ENCODE measurements around the gene RADIL.

Gene RADIL

GRCh38 chr7:4825081-4825480 is 58.4 kb downstream of the RADIL start:
- no peak overlapping the region for H3K27ac ChIP-seq
- TF ChIP-seq, protein P1, sequence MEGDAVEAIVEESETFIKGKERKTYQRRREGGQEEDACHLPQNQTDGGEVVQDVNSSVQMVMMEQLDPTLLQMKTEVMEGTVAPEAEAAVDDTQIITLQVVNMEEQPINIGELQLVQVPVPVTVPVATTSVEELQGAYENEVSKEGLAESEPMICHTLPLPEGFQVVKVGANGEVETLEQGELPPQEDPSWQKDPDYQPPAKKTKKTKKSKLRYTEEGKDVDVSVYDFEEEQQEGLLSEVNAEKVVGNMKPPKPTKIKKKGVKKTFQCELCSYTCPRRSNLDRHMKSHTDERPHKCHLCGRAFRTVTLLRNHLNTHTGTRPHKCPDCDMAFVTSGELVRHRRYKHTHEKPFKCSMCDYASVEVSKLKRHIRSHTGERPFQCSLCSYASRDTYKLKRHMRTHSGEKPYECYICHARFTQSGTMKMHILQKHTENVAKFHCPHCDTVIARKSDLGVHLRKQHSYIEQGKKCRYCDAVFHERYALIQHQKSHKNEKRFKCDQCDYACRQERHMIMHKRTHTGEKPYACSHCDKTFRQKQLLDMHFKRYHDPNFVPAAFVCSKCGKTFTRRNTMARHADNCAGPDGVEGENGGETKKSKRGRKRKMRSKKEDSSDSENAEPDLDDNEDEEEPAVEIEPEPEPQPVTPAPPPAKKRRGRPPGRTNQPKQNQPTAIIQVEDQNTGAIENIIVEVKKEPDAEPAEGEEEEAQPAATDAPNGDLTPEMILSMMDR (IDR thresholded peaks at IDR 0.05): no peak
- no peak for TF ChIP-seq ZFX (IDR thresholded peaks at IDR 0.05; ENCODE audit: borderline replicate concordance)

DNA sequence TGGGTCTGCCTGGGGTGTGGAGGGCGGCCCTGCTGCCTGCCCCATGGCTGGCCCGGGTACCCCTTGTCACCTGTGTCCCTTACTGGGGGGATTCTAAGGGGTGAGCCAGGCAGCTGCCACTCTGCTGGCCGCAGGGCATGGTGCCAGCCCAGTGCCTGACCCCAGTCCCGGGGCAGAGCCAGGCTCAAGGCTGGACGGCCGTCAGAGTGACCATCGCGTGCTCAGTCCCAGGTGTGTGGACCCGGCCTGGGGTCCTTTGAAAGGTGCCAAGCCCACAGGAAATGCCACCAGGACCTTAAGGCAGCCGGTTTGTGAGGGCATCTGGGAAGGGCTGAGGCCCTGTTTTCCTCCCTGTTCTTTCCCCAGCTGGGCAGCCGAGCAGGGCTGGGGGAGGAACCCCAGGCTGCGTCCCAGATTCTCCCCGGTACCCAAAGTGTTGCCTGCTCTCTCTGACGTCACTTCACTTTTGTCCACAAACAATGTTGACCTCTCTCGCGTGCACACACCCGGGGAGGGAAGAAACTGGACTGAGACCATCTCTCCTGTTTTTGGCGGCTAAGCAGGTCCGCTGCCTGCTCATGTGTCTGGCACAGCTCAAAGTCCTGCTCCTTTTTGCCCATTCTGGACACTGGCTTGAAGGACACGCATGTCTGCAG is 59.3 kb downstream of the RADIL start:
- TF ChIP-seq ZFX (IDR thresholded peaks at IDR 0.05; ENCODE audit: borderline replicate concordance): no peak
- TF ChIP-seq, protein P1 (IDR thresholded peaks at IDR 0.05): no peak
- H3K27ac ChIP-seq: no peak overlapping the region

DNA sequence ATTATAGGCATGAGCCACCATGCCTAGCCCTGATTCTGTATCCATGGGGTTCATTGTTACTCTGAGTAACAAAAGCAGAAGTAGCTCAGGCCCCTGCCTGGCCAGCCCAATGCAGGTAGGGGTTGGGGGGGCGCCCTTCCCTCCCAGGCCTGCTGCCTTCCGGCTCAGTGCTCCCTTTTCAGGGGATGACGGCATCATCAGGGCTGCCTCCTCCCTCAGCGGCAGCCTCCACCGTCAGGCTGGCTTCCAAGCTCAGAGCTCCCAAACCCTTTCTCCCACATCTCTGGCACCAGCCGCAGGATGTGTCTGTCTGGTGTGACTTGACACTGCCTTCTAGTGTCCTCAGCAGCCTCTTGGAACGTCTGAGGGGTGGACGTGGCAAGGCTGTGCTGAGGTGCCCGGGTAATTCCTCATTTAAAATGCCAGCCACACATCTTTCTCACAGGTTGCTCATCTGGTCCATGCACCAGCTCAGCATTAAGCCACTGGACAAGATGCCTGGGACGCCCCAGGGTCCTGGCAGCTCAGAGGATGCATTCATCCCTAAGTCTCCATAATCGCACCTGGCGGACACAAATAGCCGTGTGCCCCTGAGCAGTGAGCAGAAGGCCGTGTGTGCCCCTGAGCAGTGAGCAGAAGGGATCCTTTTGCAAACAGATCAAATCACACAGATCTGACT is 59.9 kb downstream of the RADIL start:
- H3K27ac ChIP-seq: no peak overlapping the region
- no peak for TF ChIP-seq ZFX (IDR thresholded peaks at IDR 0.05; ENCODE audit: borderline replicate concordance)
- TF ChIP-seq, protein P1 (IDR thresholded peaks at IDR 0.05): no peak

- TF ChIP-seq, protein P1 (IDR thresholded peaks at IDR 0.05): no peak
- no peak for TF ChIP-seq ZFX (IDR thresholded peaks at IDR 0.05; ENCODE audit: borderline replicate concordance)
- no peak overlapping the region for H3K27ac ChIP-seq
Observed at GRCh38 chr7:4822677-4823076, 60.8 kb downstream of the RADIL start.

GRCh38 chr7:4820967-4821471 is 62.5 kb downstream of the RADIL start:
- TF ChIP-seq, protein P1 (IDR thresholded peaks at IDR 0.05): no peak
- no peak for TF ChIP-seq ZFX (IDR thresholded peaks at IDR 0.05; ENCODE audit: borderline replicate concordance)

GRCh38 chr7:4820405-4820966 is 63.0 kb downstream of the RADIL start:
- no peak overlapping the region for H3K27ac ChIP-seq

More at GRCh38 chr7:4820967-4821471, 62.5 kb downstream of the RADIL start:
- no peak overlapping the region for H3K27ac ChIP-seq

GRCh38 chr7:4819560-4820404 is 63.7 kb downstream of the RADIL start:
- no peak overlapping the region for H3K27ac ChIP-seq
- no peak for TF ChIP-seq ZFX (IDR thresholded peaks at IDR 0.05; ENCODE audit: borderline replicate concordance)
- TF ChIP-seq, protein P1 (IDR thresholded peaks at IDR 0.05): no peak

More at GRCh38 chr7:4820405-4820966, 63.0 kb downstream of the RADIL start:
- no peak for TF ChIP-seq ZFX (IDR thresholded peaks at IDR 0.05; ENCODE audit: borderline replicate concordance)

All from 22Rv1 (cell line).